HepG2 (cell line): ENCODE results near the gene MRPS5. TPM values are rescaled to one million over a fixed set of nuclear protein-coding genes. Genes with fewer than 3 reads are reported as not detected.
A peak's percentile ranks its signal among the peaks of the same experiment; 100 is the strongest.

Experiments
- ARHGAP35 ChIP-seq: sonication (generic); formaldehyde crosslinking; IDR thresholded peaks from 2 replicates; pipeline ENCODE4 v1.9.0; 2022; ENCODE audit warnings: mild to moderate bottlenecking, inconsistent platforms, moderate library complexity, missing genetic modification reagents, borderline replicate concordance
- ATF4 ChIP-seq, 2 experiments: fragments of 450-650 bp in 1 of 2; sonication (generic) in 1 of 2; formaldehyde crosslinking; IDR thresholded peaks; 2 replicates each; pipeline versions ENCODE4 v1.5.0 to v1.8.0; 2020 to 2022; ENCODE audit warnings: mild to moderate bottlenecking in 1 of 2, missing genetic modification reagents in 1 of 2
- ETV5 ChIP-seq: IDR thresholded peaks from 2 replicates; pipeline ENCODE4 v1.6.1; 2018; ENCODE audit warnings: missing biosample characterization, missing genetic modification reagents, inconsistent platforms, borderline replicate concordance
- GTF2F1 ChIP-seq: fragments of 150-350 bp; IDR thresholded peaks from 2 replicates; pipeline ENCODE4 v1.6.1; 2014; ENCODE audit warnings: low read length
- HMG20A ChIP-seq: IDR thresholded peaks from 2 replicates; pipeline ENCODE4 v1.6.1; 2016; ENCODE audit warnings: borderline replicate concordance
- ISL2 ChIP-seq: sonication (generic); formaldehyde crosslinking; IDR thresholded peaks from 2 replicates; pipeline ENCODE4 v1.5.0; 2020; ENCODE audit warnings: missing genetic modification reagents
- KDM1A ChIP-seq: IDR thresholded peaks from 2 replicates; pipeline ENCODE4 v1.6.1; 2016; ENCODE audit warnings: missing compliant biosample characterization
- KDM2A ChIP-seq: sonication (generic); formaldehyde crosslinking; IDR thresholded peaks from 2 replicates; pipeline ENCODE4 v1.4.0; 2020; ENCODE audit warnings: low read depth, missing genetic modification reagents, borderline replicate concordance
- MYPOP ChIP-seq: sonication (generic); formaldehyde crosslinking; IDR thresholded peaks from 2 replicates; pipeline ENCODE4 v1.8.1; 2023; ENCODE audit warnings: mild to moderate bottlenecking, moderate library complexity, missing genetic modification reagents
- SCMH1 ChIP-seq: sonication (generic); formaldehyde crosslinking; IDR thresholded peaks from 2 replicates; pipeline ENCODE4 v1.9.0; 2021; ENCODE audit warnings: missing genetic modification reagents, mild to moderate bottlenecking, borderline replicate concordance
- SMARCE1 ChIP-seq: fragments of 450-650 bp; IDR thresholded peaks from 2 replicates; pipeline ENCODE4 v1.6.1; 2017; ENCODE audit warnings: borderline replicate concordance
- SP4 ChIP-seq: sonication (generic); formaldehyde crosslinking; IDR thresholded peaks from 2 replicates; pipeline ENCODE4 v1.8.1; 2023; ENCODE audit warnings: mild to moderate bottlenecking, missing genetic modification reagents
- SRSF1 ChIP-seq: fragments of 200-400 bp; formaldehyde crosslinking; optimal IDR thresholded peaks from 2 replicates; pipeline ENCODE3; 2017; ENCODE audit warnings: mild to moderate bottlenecking, low read depth, low read length, moderate library complexity
- ZBTB37 ChIP-seq: sonication (generic); formaldehyde crosslinking; IDR thresholded peaks from 2 replicates; pipeline ENCODE4 v1.4.0; 2020; ENCODE audit warnings: mild to moderate bottlenecking, missing genetic modification reagents
- ZFX ChIP-seq: sonication (generic); formaldehyde crosslinking; IDR thresholded peaks from 2 replicates; pipeline ENCODE4 v1.4.0; 2020; ENCODE audit warnings: mild to moderate bottlenecking, low read depth, missing genetic modification reagents, moderate library complexity
- ZNF274 ChIP-seq: sonication (generic); formaldehyde crosslinking; IDR thresholded peaks from 2 replicates; pipeline ENCODE4 v1.5.1; 2020; ENCODE audit warnings: mild to moderate bottlenecking, missing genetic modification reagents
- ZNF530 ChIP-seq: sonication (generic); formaldehyde crosslinking; IDR thresholded peaks from 2 replicates; pipeline ENCODE4 v1.5.0; 2020; ENCODE audit warnings: low read depth, mild to moderate bottlenecking, missing genetic modification reagents
- ZNF598 ChIP-seq: sonication (generic); formaldehyde crosslinking; IDR thresholded peaks from 2 replicates; pipeline ENCODE4 v1.5.1; 2020; ENCODE audit warnings: mild to moderate bottlenecking, missing genetic modification reagents, borderline replicate concordance
- polyA plus RNA-seq, 8 experiments: library from polyadenylated mRNA; depleted of rRNA in 3 of 8; stranded (reverse) in 7 of 8; unstranded in 1 of 8; fragments of >200 nt; fragmentation: Illumina TruSeq in 4 of 8; extraction: Trizol in 4 of 8; gene quantifications; 2 replicates each; pipeline versions ENCODE4 v1.2.1 to v1.2.3, GENCODE V29; 2011 to 2016; ENCODE audit warnings: low read depth in 4 of 8, missing spikeins in 1 of 8, mixed read lengths in 1 of 8; ENCODE audit not compliant: insufficient read depth in 1 of 8
- total RNA-seq, 5 experiments: library from RNA; depleted of rRNA; stranded (reverse); fragments of >200 nt; fragmentation: Illumina TruSeq; extraction: Trizol; gene quantifications; 2 replicates each; pipeline ENCODE4 v1.2.3, GENCODE V29; 2016; ENCODE audit warnings: low read depth in 1 of 5
- TF ChIP-seq, protein P1 (sequence below): sonication (generic); formaldehyde crosslinking; IDR thresholded peaks from 2 replicates; pipeline ENCODE4 v1.5.0; 2020; ENCODE audit warnings: mild to moderate bottlenecking, missing genetic modification reagents
- TF ChIP-seq, protein P2 (sequence below): sonication (generic); formaldehyde crosslinking; IDR thresholded peaks from 2 replicates; pipeline ENCODE4 v1.4.0; 2020; ENCODE audit warnings: missing genetic modification reagents, borderline replicate concordance

The MRPS5 gene
- total and polyA plus RNA-seq, 2 of the 13 experiments (the other 11 are each of a cell fraction or from before 2014, with no cell fraction given), result 98.8 to 134 TPM

DNA sequence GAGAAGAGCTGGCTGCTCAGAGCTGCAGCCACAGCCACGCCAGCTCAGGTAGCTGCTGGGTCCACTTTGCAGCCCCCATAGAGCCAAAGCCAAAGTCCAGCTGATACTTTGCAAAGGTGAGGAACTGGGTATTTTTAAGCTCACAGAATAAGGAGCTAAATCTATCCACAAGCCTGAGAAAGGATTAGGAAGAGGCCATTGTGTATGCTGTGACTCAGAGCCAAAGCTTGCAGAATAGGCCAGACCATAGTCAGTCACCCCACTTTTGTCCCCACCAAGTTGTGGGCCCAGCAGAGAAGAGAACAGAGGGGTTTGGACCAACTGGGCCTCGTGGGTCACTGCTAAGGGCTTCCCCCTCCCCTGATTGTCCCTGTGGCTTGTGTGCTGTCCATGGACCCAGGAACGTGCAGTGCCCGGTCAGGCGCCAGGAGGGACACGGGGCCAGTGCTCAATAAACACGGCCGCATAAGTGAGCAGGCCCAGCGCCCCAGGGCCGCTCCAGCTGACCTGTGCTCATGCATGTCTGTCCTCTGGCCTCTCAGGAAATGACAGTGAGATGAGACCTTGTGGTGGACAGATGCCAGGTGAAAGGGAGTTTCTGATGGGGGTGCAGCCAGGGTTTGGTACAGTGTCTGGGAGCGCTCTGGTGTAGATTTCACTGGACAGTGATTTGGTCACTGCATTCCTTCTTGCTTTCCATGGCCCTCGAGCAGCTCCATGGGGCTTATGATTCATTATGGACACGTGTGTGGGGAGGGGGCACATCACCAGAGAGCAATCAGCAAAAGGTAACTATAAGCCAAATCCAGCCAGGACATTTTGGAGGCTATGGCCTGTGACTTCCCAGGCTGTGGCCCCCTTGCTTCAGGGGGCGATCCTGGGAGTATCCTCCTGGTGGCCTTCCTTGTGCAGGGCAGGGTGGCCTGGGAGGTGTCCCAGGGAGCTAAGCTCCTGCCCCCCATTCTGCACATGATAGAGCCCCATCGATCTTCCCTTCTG lies 64.8 kb downstream of the MRPS5 start (continued):
- TF ChIP-seq, protein P1, sequence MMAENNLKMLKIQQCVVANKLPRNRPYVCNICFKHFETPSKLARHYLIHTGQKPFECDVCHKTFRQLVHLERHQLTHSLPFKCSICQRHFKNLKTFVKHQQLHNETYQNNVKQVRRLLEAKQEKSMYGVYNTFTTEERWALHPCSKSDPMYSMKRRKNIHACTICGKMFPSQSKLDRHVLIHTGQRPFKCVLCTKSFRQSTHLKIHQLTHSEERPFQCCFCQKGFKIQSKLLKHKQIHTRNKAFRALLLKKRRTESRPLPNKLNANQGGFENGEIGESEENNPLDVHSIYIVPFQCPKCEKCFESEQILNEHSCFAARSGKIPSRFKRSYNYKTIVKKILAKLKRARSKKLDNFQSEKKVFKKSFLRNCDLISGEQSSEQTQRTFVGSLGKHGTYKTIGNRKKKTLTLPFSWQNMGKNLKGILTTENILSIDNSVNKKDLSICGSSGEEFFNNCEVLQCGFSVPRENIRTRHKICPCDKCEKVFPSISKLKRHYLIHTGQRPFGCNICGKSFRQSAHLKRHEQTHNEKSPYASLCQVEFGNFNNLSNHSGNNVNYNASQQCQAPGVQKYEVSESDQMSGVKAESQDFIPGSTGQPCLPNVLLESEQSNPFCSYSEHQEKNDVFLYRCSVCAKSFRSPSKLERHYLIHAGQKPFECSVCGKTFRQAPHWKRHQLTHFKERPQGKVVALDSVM, result no peak
- TF ChIP-seq ZBTB37 (CRISPR knock-in tag) (0 out of 2 replicates have a peak, but pooled peaks have one; percentile 39), SP4 (CRISPR knock-in tag) (no peak), HMG20A (CRISPR knock-in tag) (no peak), MYPOP (no peak), SCMH1 (CRISPR knock-in tag) (no peak), KDM1A (CRISPR knock-in tag) (no peak), ZFX (peak; percentile 85), ZNF274 (CRISPR knock-in tag) (0 out of 2 replicates have a peak, but pooled peaks have one; percentile 15), ARHGAP35 (no peak), ATF4 (CRISPR knock-in tag; IDR thresholded peaks at IDR 0.05) (no peak), GTF2F1 (no peak), ZNF598 (CRISPR knock-in tag) (peak; percentile 68; the same call in 1 of the 2 replicates), SRSF1 (no peak), SMARCE1 (no peak), KDM2A (CRISPR knock-in tag) (0 out of 2 replicates have a peak, but pooled peaks have one; percentile 22), ETV5 (CRISPR knock-in tag) (peak; percentile 11; the same call in 1 of the 2 replicates), ISL2 (CRISPR knock-in tag) (no peak), ZNF530 (CRISPR knock-in tag) (no peak)
- TF ChIP-seq, protein P2, sequence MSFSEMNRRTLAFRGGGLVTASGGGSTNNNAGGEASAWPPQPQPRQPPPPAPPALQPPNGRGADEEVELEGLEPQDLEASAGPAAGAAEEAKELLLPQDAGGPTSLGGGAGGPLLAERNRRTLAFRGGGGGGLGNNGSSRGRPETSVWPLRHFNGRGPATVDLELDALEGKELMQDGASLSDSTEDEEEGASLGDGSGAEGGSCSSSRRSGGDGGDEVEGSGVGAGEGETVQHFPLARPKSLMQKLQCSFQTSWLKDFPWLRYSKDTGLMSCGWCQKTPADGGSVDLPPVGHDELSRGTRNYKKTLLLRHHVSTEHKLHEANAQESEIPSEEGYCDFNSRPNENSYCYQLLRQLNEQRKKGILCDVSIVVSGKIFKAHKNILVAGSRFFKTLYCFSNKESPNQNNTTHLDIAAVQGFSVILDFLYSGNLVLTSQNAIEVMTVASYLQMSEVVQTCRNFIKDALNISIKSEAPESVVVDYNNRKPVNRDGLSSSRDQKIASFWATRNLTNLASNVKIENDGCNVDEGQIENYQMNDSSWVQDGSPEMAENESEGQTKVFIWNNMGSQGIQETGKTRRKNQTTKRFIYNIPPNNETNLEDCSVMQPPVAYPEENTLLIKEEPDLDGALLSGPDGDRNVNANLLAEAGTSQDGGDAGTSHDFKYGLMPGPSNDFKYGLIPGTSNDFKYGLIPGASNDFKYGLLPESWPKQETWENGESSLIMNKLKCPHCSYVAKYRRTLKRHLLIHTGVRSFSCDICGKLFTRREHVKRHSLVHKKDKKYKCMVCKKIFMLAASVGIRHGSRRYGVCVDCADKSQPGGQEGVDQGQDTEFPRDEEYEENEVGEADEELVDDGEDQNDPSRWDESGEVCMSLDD, result peak; percentile 48; the same call in 1 of the 2 replicates
